Kidney epithelial cell (primary cell): ENCODE results near the gene SLC34A1. TPM values are rescaled to one million over a fixed set of nuclear protein-coding genes. Genes with fewer than 3 reads are reported as not detected.
A peak's percentile ranks its signal among the peaks of the same experiment; 100 is the strongest.

ENCODE experiments used
- DNase-seq: peaks from one replicate; pipeline ENCODE4 v3.0.0-alpha.2; 2010; ENCODE audit warnings: low read depth
- H3K27me3 ChIP-seq: 2 replicates; pipeline ENCODE4 v1.6.0; 2011; ENCODE audit warnings: low read length; ENCODE audit not compliant: control insufficient read depth, insufficient read depth
- H3K36me3 ChIP-seq: 2 replicates; pipeline ENCODE4 v1.5.1; 2011; ENCODE audit warnings: low read length; ENCODE audit not compliant: control insufficient read depth, insufficient read depth
- H3K4me3 ChIP-seq: 2 replicates; pipeline ENCODE4 v1.5.1; 2011; ENCODE audit warnings: low read depth, mild to moderate bottlenecking, control low read depth, low read length
- total RNA-seq: library from RNA; depleted of rRNA; stranded (reverse); fragments of >200 nt; gene quantifications from 2 replicates; pipeline ENCODE4 v1.2.3, GENCODE V29; 2015
- TF ChIP-seq, protein P1 (sequence below): IDR thresholded peaks from 2 replicates; pipeline ENCODE4 v1.5.1; 2011; ENCODE audit warnings: mild to moderate bottlenecking, moderate library complexity, low read length, control low read depth, inconsistent platforms; ENCODE audit not compliant: insufficient read depth, poor library complexity, severe bottlenecking

Gene SLC34A1
- total RNA-seq, 1 donor from 2014 or later = not detected

DNA sequence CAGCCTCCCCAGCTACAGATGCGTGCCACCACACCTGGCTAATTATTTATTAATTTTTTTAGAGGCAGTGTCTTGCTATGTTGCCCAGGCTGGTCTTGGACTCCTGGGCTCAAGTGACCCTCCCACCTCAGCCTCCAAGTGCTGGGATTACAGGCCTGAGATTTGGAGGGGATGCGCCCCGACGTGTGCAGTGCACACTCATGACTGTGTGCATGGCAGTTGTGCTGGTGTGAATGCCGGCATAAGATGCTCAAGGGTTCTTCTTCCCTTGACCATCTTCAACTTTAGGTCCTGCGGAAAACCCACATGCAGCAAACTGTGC is 3.5 kb upstream of the SLC34A1 start:
- peaks cover 20% of the 10 kb centered on the region for H3K27me3 ChIP-seq
- no peak for DNase-seq
- no peak overlapping the region for H3K4me3 ChIP-seq
- no peaks in the 10 kb centered on the region for H3K36me3 ChIP-seq
- TF ChIP-seq, protein P1, sequence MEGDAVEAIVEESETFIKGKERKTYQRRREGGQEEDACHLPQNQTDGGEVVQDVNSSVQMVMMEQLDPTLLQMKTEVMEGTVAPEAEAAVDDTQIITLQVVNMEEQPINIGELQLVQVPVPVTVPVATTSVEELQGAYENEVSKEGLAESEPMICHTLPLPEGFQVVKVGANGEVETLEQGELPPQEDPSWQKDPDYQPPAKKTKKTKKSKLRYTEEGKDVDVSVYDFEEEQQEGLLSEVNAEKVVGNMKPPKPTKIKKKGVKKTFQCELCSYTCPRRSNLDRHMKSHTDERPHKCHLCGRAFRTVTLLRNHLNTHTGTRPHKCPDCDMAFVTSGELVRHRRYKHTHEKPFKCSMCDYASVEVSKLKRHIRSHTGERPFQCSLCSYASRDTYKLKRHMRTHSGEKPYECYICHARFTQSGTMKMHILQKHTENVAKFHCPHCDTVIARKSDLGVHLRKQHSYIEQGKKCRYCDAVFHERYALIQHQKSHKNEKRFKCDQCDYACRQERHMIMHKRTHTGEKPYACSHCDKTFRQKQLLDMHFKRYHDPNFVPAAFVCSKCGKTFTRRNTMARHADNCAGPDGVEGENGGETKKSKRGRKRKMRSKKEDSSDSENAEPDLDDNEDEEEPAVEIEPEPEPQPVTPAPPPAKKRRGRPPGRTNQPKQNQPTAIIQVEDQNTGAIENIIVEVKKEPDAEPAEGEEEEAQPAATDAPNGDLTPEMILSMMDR = no peak

DNA sequence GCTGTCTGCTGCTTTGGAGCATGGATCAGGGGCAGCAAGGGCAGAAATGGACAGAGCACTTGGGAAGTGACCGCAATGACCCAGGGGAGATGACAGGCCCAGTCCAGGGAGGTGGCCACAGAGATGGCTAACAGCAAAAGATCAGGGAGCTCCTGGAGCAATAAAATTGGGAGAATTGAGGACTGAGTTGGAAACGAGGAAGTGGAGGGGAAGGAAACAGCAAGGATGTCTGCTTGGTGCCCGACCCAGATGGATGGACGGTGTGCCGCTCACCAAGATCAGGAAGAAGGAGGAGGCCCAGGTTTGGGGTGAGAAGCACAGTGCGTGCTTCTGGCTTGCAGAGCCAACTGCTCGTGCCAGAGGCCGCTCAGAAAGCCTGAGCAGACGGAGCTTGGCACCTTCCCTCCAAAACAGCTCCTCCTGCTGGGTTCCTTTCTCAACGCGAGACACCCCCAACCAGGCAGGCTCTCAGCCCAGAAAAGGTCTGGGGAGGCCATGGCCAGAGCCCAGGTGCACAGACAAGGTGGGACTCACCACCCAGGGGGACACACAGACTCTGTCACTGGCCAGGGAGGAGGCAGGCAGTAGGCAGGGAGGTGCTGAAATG is 1.7 kb upstream of the SLC34A1 start:
- no peak for DNase-seq

DNA sequence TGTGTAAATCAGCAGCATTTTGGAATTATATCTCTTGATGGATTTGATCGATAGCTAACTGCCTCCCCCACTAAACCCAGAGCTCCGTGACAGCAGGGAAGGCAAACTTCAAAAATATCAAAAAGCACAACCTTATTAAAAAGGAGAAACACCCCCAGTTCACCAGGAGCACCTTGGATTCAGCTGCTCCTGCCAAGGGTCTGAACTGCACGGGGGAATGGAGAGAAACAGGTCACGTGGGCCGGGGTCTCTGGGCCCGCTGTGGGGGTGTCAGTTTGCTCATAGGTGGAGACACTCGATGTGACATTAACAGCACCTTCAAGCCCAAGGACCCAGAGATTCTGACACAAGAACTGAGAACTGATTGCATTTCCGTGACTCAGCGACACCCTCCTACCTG is 1.1 kb upstream of the SLC34A1 start:
- H3K36me3 ChIP-seq = no peaks in the 10 kb centered on the region
- TF ChIP-seq, protein P1 = no peak
- peaks cover 24% of the 10 kb centered on the region for H3K27me3 ChIP-seq
- no peak overlapping the region for H3K4me3 ChIP-seq
- DNase-seq = no peak

More for the DNA sequence above, 1.7 kb upstream of the SLC34A1 start:
- no peak overlapping the region for H3K4me3 ChIP-seq
- no peaks in the 10 kb centered on the region for H3K36me3 ChIP-seq
- peaks cover 22% of the 10 kb centered on the region for H3K27me3 ChIP-seq
- TF ChIP-seq, protein P1 = peak; percentile 8

DNA sequence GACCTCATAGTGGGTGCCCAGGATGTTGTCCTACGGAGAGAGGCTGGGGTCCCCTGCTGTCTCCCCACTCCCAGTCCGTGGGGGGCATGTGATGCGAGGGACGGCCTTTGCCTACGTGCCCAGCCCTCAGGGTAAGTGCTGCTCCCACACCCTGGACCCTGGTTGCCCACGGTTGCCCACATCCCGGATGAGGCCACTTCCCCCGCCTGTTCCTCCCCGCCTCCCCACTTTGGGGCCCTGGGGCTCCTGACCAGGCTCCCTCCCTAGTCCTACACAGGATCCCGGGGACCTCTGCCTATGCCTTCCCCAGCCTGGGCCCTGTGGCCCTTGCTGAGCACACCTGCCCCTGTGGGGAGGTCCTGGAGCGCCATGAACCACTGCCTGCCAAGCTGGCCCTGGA is 1.5 kb downstream of the SLC34A1 start:
- Histone ChIP-seq H3K36me3 (no peaks in the 10 kb centered on the region), H3K27me3 (peaks cover 25% of the 10 kb centered on the region), H3K4me3 (no peak overlapping the region)
- TF ChIP-seq, protein P1 = no peak
- no peak for DNase-seq

DNA sequence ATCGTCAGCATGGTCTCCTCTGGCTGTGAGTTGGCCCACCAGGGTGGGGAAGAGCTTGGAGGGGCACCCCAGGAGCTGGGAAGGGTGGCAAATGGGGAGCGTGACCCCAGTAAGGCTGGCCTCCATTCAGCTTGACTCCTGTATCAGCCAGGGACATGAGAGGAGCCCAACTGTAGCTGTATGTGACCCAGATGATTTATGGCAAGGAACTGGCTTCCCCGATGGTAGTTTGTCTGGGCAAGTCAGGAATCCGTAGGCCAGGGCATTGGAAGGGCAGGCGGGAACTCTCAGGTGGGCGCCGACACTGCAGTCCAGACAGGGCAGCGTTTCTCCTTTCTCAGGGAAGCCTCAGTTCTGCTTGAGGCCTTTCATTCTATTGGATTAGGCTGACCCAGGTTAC is 2.3 kb downstream of the SLC34A1 start:
- no peaks in the 10 kb centered on the region for H3K36me3 ChIP-seq
- no peak overlapping the region for H3K4me3 ChIP-seq
- TF ChIP-seq, protein P1 = no peak
- H3K27me3 ChIP-seq = peaks cover 25% of the 10 kb centered on the region
- DNase-seq = no peak

DNA sequence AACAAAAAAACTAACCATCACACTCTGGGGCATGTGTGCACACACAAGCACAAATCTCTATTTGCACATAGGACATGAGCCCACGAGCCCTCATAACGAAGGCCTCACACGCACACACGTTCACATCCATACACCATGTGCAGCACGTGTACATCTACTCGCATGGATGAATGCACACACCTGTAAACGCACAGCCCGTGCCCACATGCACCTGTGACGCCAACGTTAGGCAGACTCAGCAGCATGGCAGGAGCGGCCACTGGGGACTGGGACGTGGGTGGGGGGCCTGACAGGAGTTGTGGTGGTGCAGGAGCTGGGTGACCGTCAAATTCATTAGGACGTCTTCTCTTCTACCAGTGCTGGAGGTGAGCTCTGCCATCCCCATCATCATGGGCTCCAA is 3.2 kb downstream of the SLC34A1 start:
- H3K4me3 ChIP-seq = no peak overlapping the region
- H3K27me3 ChIP-seq = peaks cover 24% of the 10 kb centered on the region
- no peaks in the 10 kb centered on the region for H3K36me3 ChIP-seq
- DNase-seq = no peak
- TF ChIP-seq, protein P1 = no peak
